HepG2 (cell line): ENCODE data around the gene PLD2. TPM values are rescaled to one million over a fixed set of nuclear protein-coding genes. Genes with fewer than 3 reads are reported as not detected.
A peak's percentile ranks its signal among the peaks of the same experiment; 100 is the strongest.

Experiments
- ATAC-seq: fragments of 200-7000 bp; cut with Tn5 transposase; 3 replicates; pipeline ENCODE4 v1.9.1; 2020; ENCODE audit warnings: mild to moderate bottlenecking, moderate library complexity
- BruUV-seq: library from RNA; stranded (reverse); fragments of 400-500 nt; replicated peaks from 2 replicates; lab custom pipeline; 2021; lab: Mats Ljungman, UMichigan
- CTCF ChIA-PET: fragments of 300-600 bp; formaldehyde crosslinking; extraction: SDS; loops from one replicate; lab custom pipeline; 2021; ENCODE audit warnings: low total read pairs, inconsistent platforms, low intra/inter-chr PET ratio; lab: Yijun Ruan, JAX
- POLR2A ChIA-PET: fragments of 350-600 bp; sonication (Branson Sonifier 250); formaldehyde crosslinking; loops from one replicate; lab custom pipeline; 2020; ENCODE audit warnings: antibody characterized with exemption, inconsistent platforms; lab: Yijun Ruan, JAX
- DNase-seq: peaks from one replicate; pipeline ENCODE4 v3.0.0-alpha.2; 2015; ENCODE audit warnings: low spot score
- FAIRE-seq: peaks from 3 replicates; lab custom pipeline; 2011; peaks lifted over from hg19 to GRCh38; lab: Jason Lieb, UNC
- H2AFZ ChIP-seq: one replicate; pipeline ENCODE4 v1.6.1; 2011; ENCODE audit warnings: low read length, inconsistent platforms
- H3K27ac ChIP-seq: fragments of 300-600 bp; 3 replicates; pipeline ENCODE4 v1.8.0; 2011; ENCODE audit warnings: mixed run types, mild to moderate bottlenecking, mixed read lengths, low read length, inconsistent platforms; ENCODE audit not compliant: insufficient read depth; ENCODE audit errors: extremely low read length
- H3K27me3 ChIP-seq, 2 experiments: fragments of 200-600 bp in 1 of 2; 2 replicates in 1 of 2; 3 replicates in 1 of 2; pipeline versions ENCODE4 v1.6.0 to v1.8.0; 2011; ENCODE audit warnings: low read length in 2 of 2, mild to moderate bottlenecking in 2 of 2, moderate library complexity in 2 of 2, inconsistent platforms in 1 of 2; ENCODE audit not compliant: insufficient read depth in 2 of 2, control insufficient read depth in 1 of 2
- H3K36me3 ChIP-seq, 2 experiments: fragments of 200-600 bp in 1 of 2; replicated peaks in 1 of 2; 2 replicates in 1 of 2; 3 replicates in 1 of 2; pipeline versions ENCODE4 v1.5.1 to v1.8.0; 2011; ENCODE audit warnings: low read length in 2 of 2, inconsistent platforms in 1 of 2; ENCODE audit not compliant: insufficient read depth in 2 of 2, control insufficient read depth in 1 of 2
- H3K4me1 ChIP-seq: 2 replicates; pipeline ENCODE4 v1.5.1; 2012; ENCODE audit warnings: low read length, inconsistent platforms; ENCODE audit not compliant: insufficient read depth
- H3K4me2 ChIP-seq: 2 replicates; pipeline ENCODE4 v1.6.0; 2011; ENCODE audit warnings: low read depth, low read length, inconsistent platforms
- H3K4me3 ChIP-seq, 3 experiments: fragments of 200-600 bp in 1 of 3; sonication (generic), shearing (Covaris generic) in 1 of 3; replicated peaks in 1 of 3; 2 replicates each; pipeline ENCODE4 v1.5.1; 2011 to 2016; ENCODE audit warnings: low read length in 3 of 3, inconsistent platforms in 2 of 3, low read depth in 2 of 3, mild to moderate bottlenecking in 2 of 3, control low read depth in 1 of 3, mixed read lengths in 1 of 3; ENCODE audit not compliant: insufficient read depth in 1 of 3
- H3K79me2 ChIP-seq: one replicate; pipeline ENCODE4 v1.6.1; 2011; ENCODE audit warnings: low read length, inconsistent platforms; ENCODE audit not compliant: insufficient read depth
- H3K9ac ChIP-seq: 2 replicates; pipeline ENCODE4 v1.6.0; 2011; ENCODE audit warnings: mild to moderate bottlenecking, low read depth, low read length, inconsistent platforms; ENCODE audit not compliant: insufficient read depth
- H3K9me3 ChIP-seq: 2 replicates; pipeline ENCODE4 v1.5.1; 2012; ENCODE audit warnings: mild to moderate bottlenecking, low read length
- H4K20me1 ChIP-seq: 2 replicates; pipeline ENCODE4 v1.6.0; 2011; ENCODE audit warnings: inconsistent platforms, mild to moderate bottlenecking, low read length, moderate library complexity; ENCODE audit not compliant: insufficient read depth
- FOXC1 ChIP-seq: sonication (generic); formaldehyde crosslinking; IDR thresholded peaks from 2 replicates; pipeline ENCODE4 v1.8.0; 2022; ENCODE audit warnings: mild to moderate bottlenecking, missing genetic modification reagents, borderline replicate concordance
- FOXM1 ChIP-seq: sonication (generic); formaldehyde crosslinking; IDR thresholded peaks from 2 replicates; pipeline ENCODE4 v1.5.0; 2020; ENCODE audit warnings: missing genetic modification reagents
- JUN ChIP-seq: sonication (generic); formaldehyde crosslinking; IDR thresholded peaks from 2 replicates; pipeline ENCODE4 v1.4.0; 2020; ENCODE audit warnings: mild to moderate bottlenecking, missing genetic modification reagents
- POLR2A ChIP-seq, 2 experiments: IDR thresholded peaks; 2 replicates each; pipeline ENCODE4 v1.6.1; 2011; ENCODE audit warnings: low read depth in 2 of 2, low read length in 2 of 2, mild to moderate bottlenecking in 1 of 2, moderate library complexity in 1 of 2; ENCODE audit not compliant: insufficient read depth in 1 of 2
- RBFOX2 ChIP-seq: fragments of 200-400 bp; formaldehyde crosslinking; IDR thresholded peaks from 2 replicates; pipeline ENCODE4 v1.6.1; 2017; ENCODE audit warnings: low read depth, mild to moderate bottlenecking, low read length
- SP5 ChIP-seq: IDR thresholded peaks from 2 replicates; pipeline ENCODE4 v1.6.1; 2016; ENCODE audit warnings: low read depth, borderline replicate concordance
- TCF12 ChIP-seq, 2 experiments: fragments of 450-650 bp in 1 of 2; sonication (generic) in 1 of 2; formaldehyde crosslinking in 1 of 2; IDR thresholded peaks; 2 replicates each; pipeline versions ENCODE4 v1.6.1 to v1.8.0; 2017 to 2022; ENCODE audit warnings: antibody characterized with exemption in 1 of 2, mild to moderate bottlenecking in 1 of 2, missing genetic modification reagents in 1 of 2, moderate library complexity in 1 of 2
- THRA ChIP-seq: sonication (generic); formaldehyde crosslinking; IDR thresholded peaks from 2 replicates; pipeline ENCODE4 v1.4.0; 2020; ENCODE audit warnings: missing genetic modification reagents, borderline replicate concordance
- YY1 ChIP-seq: IDR thresholded peaks from 2 replicates; pipeline ENCODE4 v1.6.1; 2011; ENCODE audit warnings: low read length, low read depth, moderate library complexity, mild to moderate bottlenecking; ENCODE audit not compliant: insufficient read depth, insufficient replicate concordance
- ZBTB2 ChIP-seq: sonication (generic); formaldehyde crosslinking; IDR thresholded peaks from 2 replicates; pipeline ENCODE4 v1.8.0; 2022; ENCODE audit warnings: low read depth, missing genetic modification reagents
- ZNF121 ChIP-seq: sonication (generic); formaldehyde crosslinking; IDR thresholded peaks from 2 replicates; pipeline ENCODE4 v1.5.0; 2020; ENCODE audit warnings: mild to moderate bottlenecking, missing genetic modification reagents
- ZNF263 ChIP-seq: sonication (generic); formaldehyde crosslinking; IDR thresholded peaks from 2 replicates; pipeline ENCODE4 v1.4.0; 2020; ENCODE audit warnings: missing genetic modification reagents
- ZNF280D ChIP-seq: sonication (generic); formaldehyde crosslinking; IDR thresholded peaks from 2 replicates; pipeline ENCODE4 v1.5.1; 2020; ENCODE audit warnings: mild to moderate bottlenecking, missing genetic modification reagents
- ZNF781 ChIP-seq: sonication (generic); formaldehyde crosslinking; IDR thresholded peaks from 2 replicates; pipeline ENCODE4 v1.5.1; 2020; ENCODE audit warnings: borderline replicate concordance, mild to moderate bottlenecking, missing genetic modification reagents; ENCODE audit errors: not compliant biosample characterization
- WGBS: methylation state at CpG from one replicate; pipeline ENCODE4 v1.1.6; 2017; ENCODE audit warnings: low lambda C conversion rate; 5-methylcytosine and 5-hydroxymethylcytosine counted together
- in situ Hi-C: cut with HindIII; loops from 2 replicates; pipeline ENCODE4 v1.10.0; 2017; ENCODE audit warnings: low pct_unique_long_range_greater_than_20kb; ENCODE audit not compliant: extremely low pct_ligation_motif_present
- intact Hi-C: fragments of 100-400 bp; cut with micrococcal nuclease; formaldehyde crosslinking; loops from one replicate; pipeline ENCODE4 v1.10.0; 2022; ENCODE audit not compliant: unreplicated experiment
- polyA plus RNA-seq, 8 experiments: library from polyadenylated mRNA; depleted of rRNA in 3 of 8; stranded (reverse) in 7 of 8; unstranded in 1 of 8; fragments of >200 nt; fragmentation: Illumina TruSeq in 4 of 8; extraction: Trizol in 4 of 8; gene quantifications; 2 replicates each; pipeline versions ENCODE4 v1.2.1 to v1.2.3, GENCODE V29; 2011 to 2016; ENCODE audit warnings: low read depth in 4 of 8, missing spikeins in 1 of 8, mixed read lengths in 1 of 8; ENCODE audit not compliant: insufficient read depth in 1 of 8
- total RNA-seq, 5 experiments: library from RNA; depleted of rRNA; stranded (reverse); fragments of >200 nt; fragmentation: Illumina TruSeq; extraction: Trizol; gene quantifications; 2 replicates each; pipeline ENCODE4 v1.2.3, GENCODE V29; 2016; ENCODE audit warnings: low read depth in 1 of 5

Gene PLD2
- total and polyA plus RNA-seq, 2 of the 13 experiments (the other 11 are each of a cell fraction or from before 2014, with no cell fraction given): 13.4 to 29.7 TPM

- Histone ChIP-seq H3K27ac (peak overlapping the region; percentile 79), H3K4me2 (peak overlapping the region; percentile 81), H3K9ac (peak overlapping the region; percentile 95), H4K20me1 (no peaks in the 10 kb centered on the region), H2AFZ (peak overlapping the region; percentile 0), H3K27me3 (no peaks in the 10 kb centered on the region; a peak in 1 of 5 replicates), H3K4me3 (peak overlapping the region; percentile 85 to 97 (median 86)), H3K9me3 (no peaks in the 10 kb centered on the region), H3K4me1 (peaks cover 17% of the 10 kb centered on the region), H3K36me3 (peaks cover 8 to 17% of the 10 kb centered on the region in 2 experiments), H3K79me2 (peaks cover 15% of the 10 kb centered on the region)
- in situ Hi-C loops (no loop called here), intact Hi-C loops (no loop called here)
- 0% methylated on average over 6 of the region's 7 CpGs for WGBS
- FAIRE-seq (peak; percentile 54), DNase-seq (peak; percentile 33), ATAC-seq (peak; percentile 86)
- TSS peak; percentile 78 for BruUV-seq
- POLR2A ChIA-PET: interaction anchor here (0.5 to 2.1 kb wide), 18 partner anchors 9 to 228 kb away, joined by 3 to 26 read pairs (median 6); partner anchors contain the start of genes ARRB2, ENO3, KIF1C and MED11
- CTCF ChIA-PET: no interaction called here
- TF ChIP-seq FOXM1 (CRISPR knock-in tag) (no peak), ZNF781 (CRISPR knock-in tag) (peak; percentile 4), SP5 (CRISPR knock-in tag) (peak; percentile 28; the same call in 1 of the 2 replicates), JUN (CRISPR knock-in tag) (no peak), THRA (no peak), ZBTB2 (CRISPR knock-in tag) (no peak), POLR2A (IDR thresholded peaks at IDR 0.05; ENCODE audit: insufficient read depth in 1 of 2, low read depth in 2 of 2, low read length in 2 of 2) (0 out of 4 replicates have a peak, but pooled peaks of 1 of the 2 experiments have one; percentile 5), ZNF121 (CRISPR knock-in tag) (no peak), YY1 (peak; percentile 37), RBFOX2 (peak; percentile 44; the same call in 1 of the 2 replicates), TCF12 (IDR thresholded peaks at IDR 0.05) (no peak), TCF12 (CRISPR knock-in tag; IDR thresholded peaks at IDR 0.05) (0 out of 2 replicates have a peak, but pooled peaks have one; percentile 12), ZNF263 (CRISPR knock-in tag) (no peak), FOXC1 (CRISPR knock-in tag) (no peak), ZNF280D (0 out of 2 replicates have a peak, but pooled peaks have one; percentile 0)
Measured at GRCh38 chr17:4796552-4796920, 10.4 kb upstream of the PLD2 start.
